ENCODE measurements around the gene H2BK1.

The H2BK1 gene

DNA sequence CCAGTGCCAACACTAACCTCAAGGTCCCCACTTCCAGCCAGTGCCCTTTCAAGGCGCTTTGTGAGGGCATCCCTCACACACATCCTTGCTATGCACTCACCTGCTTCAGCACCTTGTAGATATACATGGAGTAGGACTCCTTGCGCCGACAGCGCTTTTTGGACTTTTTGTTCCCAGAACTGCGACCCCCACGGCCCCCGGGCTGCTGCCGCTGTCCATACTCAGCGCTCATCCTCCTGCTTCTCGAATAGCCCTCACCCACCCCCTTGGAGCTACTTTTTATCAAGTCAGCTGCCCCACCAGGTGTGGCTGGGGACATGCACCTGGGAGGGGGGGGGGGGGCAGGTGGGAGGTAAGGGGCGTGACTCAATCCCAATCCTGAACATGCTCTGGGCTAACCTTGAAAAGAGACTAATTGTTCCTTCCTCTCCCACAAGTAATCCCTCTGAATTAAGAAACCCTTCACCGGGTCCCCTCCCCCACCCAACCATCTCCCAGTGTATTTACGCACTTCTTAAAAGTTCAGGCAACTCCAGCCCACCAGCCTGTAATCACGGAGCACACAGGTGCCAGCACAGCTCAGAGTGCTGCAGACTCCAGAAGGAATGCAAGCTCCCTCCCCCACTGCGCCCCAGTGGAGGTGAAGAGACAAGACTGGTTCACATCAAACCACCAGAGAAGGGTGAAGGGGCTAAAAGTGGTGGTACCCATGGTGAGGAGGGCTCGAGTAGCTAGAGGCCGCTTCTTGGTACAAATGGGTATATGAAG is at the start of gene H2BK1:
TSS of gene H2BK1 (minus strand) at position 402 of the 768 bp plus-strand sequence. CDS start at position 232, 170 bp downstream.
- no peak for DNase-seq

- DNase-seq = no peak
Measured at GRCh38 chr7:151257990-151258389, 47.7 kb upstream of the H2BK1 start.

DNA sequence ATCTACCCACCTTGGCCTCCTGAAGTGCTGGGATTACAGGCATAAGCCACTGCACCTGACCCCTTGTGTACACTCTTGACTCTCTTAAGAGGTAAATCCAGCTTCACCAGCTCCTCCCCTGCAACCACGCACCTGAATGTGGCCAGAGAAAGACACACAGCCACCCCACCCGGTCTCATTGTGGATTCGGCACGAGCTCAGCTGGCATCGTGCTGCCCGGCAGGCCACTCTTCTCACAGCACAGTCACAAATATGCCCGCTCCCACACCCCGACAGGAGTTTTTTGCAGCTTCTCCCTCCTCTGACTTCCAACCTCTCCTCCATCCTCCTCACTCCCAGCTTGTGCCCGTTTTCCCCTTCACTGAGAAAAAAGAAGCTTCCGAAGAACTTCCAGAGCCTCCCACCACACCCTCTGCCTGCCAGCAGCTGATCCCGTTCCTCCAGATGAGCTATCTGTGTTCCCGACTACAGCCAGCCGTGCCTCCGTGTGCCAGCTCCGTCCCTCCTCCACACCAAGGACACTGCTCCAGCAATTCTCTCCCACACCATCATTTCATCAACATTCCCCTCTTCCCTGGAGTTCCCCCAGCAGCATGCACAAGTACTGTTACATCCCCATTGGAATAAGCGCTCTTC is 46.2 kb upstream of the H2BK1 start:
- DNase-seq = no peak

DNA sequence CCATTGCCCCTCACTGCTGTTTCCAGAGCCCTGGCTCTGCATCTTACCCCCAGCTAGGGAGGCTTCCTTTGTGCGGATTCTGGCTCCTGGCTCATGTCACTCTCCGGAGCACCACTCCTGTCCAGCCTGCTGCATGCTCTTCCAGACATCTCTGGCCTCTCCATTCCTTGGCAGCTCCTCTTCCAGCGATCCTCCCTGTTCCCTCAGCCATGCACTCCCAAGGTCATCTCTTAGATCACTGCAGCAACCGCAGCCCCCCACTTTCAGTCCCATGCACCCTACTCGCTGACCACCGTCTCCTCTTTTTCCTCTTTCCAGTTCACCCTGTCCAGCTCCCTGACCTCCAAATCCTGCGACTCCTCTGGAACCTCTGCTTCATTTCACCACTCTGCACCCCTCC is 45.1 kb upstream of the H2BK1 start:
- no peak for DNase-seq

DNA sequence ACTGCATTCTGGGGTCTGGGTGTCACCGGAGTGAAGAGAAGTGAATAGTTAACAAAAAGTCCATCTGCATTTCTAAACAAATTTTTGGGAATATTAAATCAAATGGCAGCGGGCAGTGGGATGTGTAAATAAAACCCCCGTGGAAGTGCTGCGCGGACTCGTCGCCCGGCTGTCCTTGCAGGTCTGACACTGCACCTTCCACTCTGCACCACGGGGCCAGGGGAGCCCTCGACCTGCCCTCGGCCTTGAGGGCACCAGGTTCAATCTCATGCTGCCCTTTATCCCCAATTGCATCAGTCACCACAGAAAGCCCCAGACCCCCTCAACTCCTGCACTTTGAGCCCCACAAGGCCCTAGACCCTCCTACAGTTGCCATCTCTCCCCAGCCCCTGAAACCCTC is 44.6 kb upstream of the H2BK1 start:
- no peak for DNase-seq

- DNase-seq = no peak
Measured at GRCh38 chr7:151254316-151254715, 44.0 kb upstream of the H2BK1 start.

- no peak for DNase-seq
Measured at GRCh38 chr7:151252961-151253711, 42.8 kb upstream of the H2BK1 start.

- DNase-seq = no peak
Measured at GRCh38 chr7:151252561-151252835, 42.2 kb upstream of the H2BK1 start.

- peak; percentile 60 for DNase-seq
Measured at GRCh38 chr7:151251689-151252560, 41.6 kb upstream of the H2BK1 start.

DNA sequence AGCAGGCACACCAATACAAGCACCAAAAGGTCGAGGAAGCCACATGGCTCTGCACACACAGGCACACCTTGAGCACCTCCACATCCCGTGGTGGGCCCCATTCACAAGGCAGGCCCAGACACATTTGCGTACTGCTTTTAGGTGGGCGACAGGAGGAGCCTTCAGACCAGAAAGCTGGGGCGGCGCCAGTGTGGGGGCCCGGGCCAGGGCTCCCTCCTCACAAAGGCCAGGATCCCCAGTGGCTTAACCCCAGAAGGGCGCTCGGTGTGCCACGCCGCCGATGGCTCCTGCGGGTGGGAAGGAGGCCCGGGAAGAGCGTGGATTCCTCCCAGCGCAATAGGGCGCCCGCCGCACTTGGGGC is 41.0 kb upstream of the H2BK1 start:
- DNase-seq = no peak

DNA sequence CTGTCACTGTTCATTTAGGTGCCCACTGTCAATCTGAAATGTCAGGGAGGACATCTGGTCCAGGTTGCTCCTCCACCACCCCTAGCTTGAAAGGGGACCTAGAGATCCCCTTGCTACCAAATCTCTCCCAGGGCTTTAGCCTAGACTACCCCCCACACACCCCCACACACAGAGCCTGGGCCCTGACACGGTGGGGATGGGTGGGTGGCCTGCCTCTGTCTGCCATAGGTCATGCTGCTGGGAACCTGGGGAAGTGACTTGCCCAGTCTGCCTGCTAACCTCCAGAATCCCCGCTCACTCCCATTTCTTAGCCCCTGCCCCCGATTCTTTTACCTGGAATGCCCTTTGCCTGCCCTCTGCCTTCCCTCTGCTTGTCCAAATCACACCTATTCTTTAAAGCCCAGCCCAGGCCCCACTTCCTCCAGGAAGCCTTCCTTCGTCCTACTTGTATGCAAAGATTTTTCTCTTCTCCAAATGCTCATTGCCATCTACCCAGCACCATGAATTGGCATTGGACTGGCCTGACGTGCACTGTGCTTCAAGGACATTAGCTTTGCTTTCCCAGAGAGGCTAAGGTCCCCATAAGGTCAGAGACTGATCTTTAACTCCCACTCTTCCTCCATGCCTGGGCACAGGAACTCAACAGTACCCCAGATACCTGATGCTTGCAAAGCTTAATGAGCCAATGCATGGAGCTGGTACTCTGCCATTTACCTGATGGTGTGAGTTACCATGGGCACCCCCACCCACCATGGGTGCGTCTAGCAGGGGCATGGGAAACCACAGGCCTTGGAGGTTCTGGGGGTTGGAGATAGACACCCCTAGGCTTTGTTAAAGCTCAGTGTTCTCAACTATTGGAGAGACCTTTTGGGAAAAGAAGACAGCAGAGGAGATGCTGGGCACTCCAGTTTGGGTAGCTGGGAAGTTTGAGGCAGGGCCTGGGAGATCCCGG is 40.2 kb upstream of the H2BK1 start:
- no peak for DNase-seq

DNA sequence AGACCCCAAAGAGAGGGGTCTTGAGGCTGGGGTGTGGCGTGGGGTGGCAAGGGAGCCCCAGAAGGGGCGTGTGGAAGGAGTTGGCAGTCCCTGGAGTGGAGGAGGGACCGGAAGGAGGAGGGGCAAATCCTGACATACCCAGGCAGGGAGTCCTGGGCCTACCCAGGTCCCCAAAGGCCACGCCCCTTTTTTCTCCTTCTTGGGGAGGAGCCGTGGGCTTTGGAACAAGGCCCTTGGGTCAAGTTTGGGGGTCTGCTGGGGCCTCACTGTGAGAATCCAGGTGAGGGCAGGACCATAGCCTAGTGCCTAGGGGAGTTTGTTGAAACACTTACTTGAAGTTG is 39.4 kb upstream of the H2BK1 start:
- peak; percentile 11 for DNase-seq

- DNase-seq = peak; percentile 44
Measured at GRCh38 chr7:151249034-151249731, 38.9 kb upstream of the H2BK1 start.

DNA sequence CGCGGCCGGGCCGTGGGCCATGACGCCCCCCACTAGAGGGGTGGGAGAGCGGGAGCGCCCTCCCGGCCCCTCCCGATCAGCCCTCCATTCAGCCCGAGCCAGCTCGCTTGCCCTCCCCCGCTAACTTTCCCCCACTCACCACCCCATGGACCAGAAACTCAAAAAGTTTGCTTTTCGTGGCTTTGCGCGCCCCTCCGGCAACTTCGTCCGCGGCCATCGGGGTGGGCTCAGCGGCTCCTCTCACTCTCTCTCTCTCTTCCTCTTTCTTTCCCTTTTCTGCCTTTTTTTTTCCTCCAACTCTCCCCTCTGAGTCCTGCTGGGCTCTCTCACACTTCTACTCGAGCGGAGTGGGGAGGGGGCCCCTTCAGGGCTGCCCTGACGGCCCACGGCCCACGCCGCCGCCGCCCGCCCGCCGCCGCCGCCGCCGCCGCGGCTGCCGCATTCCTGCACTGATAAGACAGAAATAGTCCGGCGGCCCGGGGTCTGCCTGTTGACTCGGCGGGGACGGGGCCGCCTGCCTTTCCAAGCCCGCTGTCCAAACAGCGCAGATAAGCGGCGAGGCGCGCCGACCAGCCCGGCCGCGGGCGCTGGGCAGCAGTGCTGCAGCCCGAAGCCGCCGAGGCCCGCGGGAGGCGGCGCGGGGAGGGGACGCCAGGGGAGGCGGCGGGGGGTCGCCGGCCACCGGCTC is 38.2 kb upstream of the H2BK1 start, which contains the start of gene SMARCD3:
TSS of gene SMARCD3 (minus strand) at position 349 of the 688 bp plus-strand sequence. CDS start at position 217, 132 bp downstream.
- peak; percentile 44 for DNase-seq

DNA sequence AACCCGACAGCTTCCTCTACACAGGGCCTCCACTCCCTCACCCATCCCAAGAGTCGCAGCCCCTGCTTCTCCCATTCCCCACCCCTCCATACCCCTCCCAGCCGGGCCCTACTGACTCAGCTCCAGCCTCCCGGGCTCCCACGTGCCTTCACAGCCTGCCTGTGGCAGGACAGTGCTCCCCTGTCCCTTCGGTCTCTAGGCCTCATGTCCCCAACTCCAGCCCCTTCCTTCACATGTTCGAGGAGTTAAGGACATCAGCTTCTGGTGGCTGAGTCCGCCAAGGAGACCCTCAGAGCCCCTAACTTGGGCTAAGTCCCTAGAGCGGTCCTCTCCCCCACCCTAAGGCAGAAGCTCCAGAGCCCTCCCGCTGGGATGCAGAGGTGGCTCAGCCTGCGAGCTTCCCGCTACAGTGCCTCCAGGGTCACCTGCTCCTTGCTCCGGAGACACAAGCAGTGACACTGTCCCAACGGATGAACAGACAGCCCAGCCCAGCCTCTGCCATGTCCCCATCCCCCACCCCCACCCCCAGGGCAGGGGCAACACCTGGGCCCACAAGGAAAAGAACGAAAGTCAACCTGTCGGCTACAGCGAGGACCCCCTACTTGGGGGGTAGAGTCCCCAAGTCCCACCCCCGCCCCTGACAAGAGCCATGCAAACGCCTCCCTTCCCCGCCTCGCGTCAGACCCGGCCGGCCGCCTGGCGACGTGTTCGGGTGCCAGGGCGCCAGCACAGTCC is 37.5 kb upstream of the H2BK1 start:
- no peak for DNase-seq

DNA sequence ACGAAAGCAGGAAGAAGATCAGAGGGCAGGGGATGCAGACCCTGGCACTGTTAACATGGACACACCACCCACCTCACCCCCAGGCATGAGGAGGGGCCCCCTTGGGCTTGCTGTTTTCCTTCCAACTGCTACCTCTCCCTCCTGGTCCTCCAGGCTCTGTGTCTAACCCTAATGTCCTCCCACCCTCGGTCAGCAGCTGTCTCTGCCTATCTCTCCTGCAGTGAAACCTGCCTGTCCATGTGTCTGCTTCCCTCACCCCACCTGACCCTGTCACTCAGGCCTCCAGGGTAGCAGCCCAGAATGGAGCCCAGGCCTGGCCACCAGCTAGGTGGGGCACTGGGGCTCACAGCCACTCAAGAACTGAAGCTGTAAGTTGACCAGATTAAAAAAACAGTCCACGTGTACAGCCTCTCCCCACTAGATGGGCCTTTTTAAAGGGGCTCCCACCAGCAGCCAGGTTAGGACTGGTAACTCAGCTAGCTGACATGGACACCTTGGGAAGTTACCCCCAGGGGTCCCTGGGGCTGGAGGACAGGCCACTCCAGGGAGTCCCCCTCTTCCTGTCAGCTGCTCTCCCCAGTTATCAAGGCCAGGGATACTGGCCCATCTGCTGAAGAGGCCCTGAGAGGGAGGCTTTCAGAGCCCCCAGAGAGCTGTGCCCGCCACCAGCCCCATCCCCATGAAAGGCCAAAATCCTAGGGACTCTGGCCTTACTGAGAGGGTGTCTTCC is 36.7 kb upstream of the H2BK1 start:
- no peak for DNase-seq

- no peak for DNase-seq
Measured at GRCh38 chr7:151246102-151246850, 36.0 kb upstream of the H2BK1 start.

DNA sequence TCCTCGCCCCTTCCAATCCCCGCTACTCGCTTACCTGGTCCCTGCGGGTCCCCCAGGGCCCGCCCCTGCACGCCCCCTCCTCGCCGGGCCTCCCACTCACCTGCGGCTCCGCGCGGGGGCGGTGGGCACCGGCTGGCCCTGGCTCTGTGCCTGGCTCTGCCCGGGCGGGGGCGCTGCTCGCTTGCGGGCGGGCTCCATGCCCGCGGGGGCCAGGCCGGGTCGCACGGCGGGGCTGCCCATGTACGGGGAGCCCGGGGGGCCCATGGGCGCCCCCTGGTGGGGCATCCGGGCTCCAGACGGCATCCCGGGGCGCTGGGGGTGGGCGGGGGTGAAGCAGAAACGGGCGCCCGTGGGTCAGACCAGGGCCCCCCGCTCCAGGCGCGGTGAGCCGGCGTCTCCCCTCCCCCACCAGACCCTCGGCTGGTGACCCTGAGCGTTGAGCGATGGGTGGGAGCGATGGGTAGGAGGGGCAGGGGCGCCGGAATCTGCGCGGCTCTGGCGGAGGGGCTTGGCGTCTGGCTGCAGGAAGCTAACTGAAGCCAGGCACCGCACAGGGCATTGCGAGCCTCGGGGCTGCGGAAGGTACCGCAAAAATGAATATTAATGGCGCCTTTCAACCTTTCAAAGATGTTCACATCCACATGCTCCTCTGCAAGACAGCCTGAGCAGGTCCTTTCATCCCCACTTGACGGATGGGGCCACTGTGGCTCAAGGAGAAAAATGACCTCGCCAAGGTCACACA is 35.2 kb upstream of the H2BK1 start:
- peak; percentile 41 for DNase-seq

All from NCI-H526 treated with DMSO at 0.1 percent for 48 hours (cell line).